Cardiac septum (tissue), 1 donor: ENCODE measurements around the gene CDK6. TPM values are rescaled to one million over a fixed set of nuclear protein-coding genes. Genes with fewer than 3 reads are reported as not detected.

Source experiments
- DNase-seq: peaks from one replicate; pipeline ENCODE4 v3.0.0-alpha.2; 2020; ENCODE audit warnings: low spot score
- intact Hi-C: fragments of 100-400 bp; cut with DNase I; formaldehyde crosslinking; loops from one replicate; pipeline ENCODE4 v1.14.0; 2022
- total RNA-seq: library from RNA; stranded (reverse); fragmentation: NEBNext Ultra II Directional; extraction: Animal tissue kit (Norgen Biotek cat#: 25700); gene quantifications from one replicate; pipeline ENCODE4 v1.2.1, GENCODE V29; 2021
- donor health status: DM: no; HTN: no; CAD: no.

CDK6 gene
- total RNA-seq, 1 donor from 2014 or later = 12.4 TPM

- no peak for DNase-seq
- intact Hi-C loops = no loop called here
These were observed 237.9 kb downstream of the CDK6 start for GRCh38 chr7:92598310-92598981.

GRCh38 chr7:92595281-92595680, 241.1 kb downstream of the CDK6 start:
- intact Hi-C loops = no loop called here
- DNase-seq = no peak

- DNase-seq = no peak
- intact Hi-C loops = no loop called here
These were observed 241.6 kb downstream of the CDK6 start for GRCh38 chr7:92594746-92595145.

GRCh38 chr7:92590711-92591310, 245.6 kb downstream of the CDK6 start:
- no peak for DNase-seq
- intact Hi-C loops = loop anchor here (1.0 kb wide), 1 partner anchor 63 kb away; the partner anchor contains the start of genes PEX1 and RBM48

- intact Hi-C loops = no loop called here
These were observed 247.3 kb downstream of the CDK6 start for GRCh38 chr7:92589056-92589455.

GRCh38 chr7:92588561-92588960, 247.8 kb downstream of the CDK6 start:
- intact Hi-C loops = no loop called here
- no peak for DNase-seq

More at GRCh38 chr7:92589056-92589455, 247.3 kb downstream of the CDK6 start:
- DNase-seq = no peak

- DNase-seq = no peak
- intact Hi-C loops = no loop called here
These were observed 249.5 kb downstream of the CDK6 start for GRCh38 chr7:92586841-92587240.

- no peak for DNase-seq
- intact Hi-C loops = no loop called here
These were observed 250.0 kb downstream of the CDK6 start for GRCh38 chr7:92586403-92586802.

GRCh38 chr7:92584953-92585352, 251.4 kb downstream of the CDK6 start:
- DNase-seq = no peak
- intact Hi-C loops = no loop called here

- intact Hi-C loops = no loop called here
These were observed 253.4 kb downstream of the CDK6 start for GRCh38 chr7:92582948-92583347.

GRCh38 chr7:92576296-92576695, 260.1 kb downstream of the CDK6 start:
- intact Hi-C loops = no loop called here
- no peak for DNase-seq

More at GRCh38 chr7:92582948-92583347, 253.4 kb downstream of the CDK6 start:
- no peak for DNase-seq

- DNase-seq = no peak
- intact Hi-C loops = no loop called here
These were observed 267.2 kb downstream of the CDK6 start for GRCh38 chr7:92569137-92569536.

- intact Hi-C loops = no loop called here
- no peak for DNase-seq
These were observed 268.9 kb downstream of the CDK6 start for GRCh38 chr7:92567460-92567859.

GRCh38 chr7:92563345-92563744, 273.0 kb downstream of the CDK6 start:
- no peak for DNase-seq
- intact Hi-C loops = no loop called here

GRCh38 chr7:92560602-92561001, 275.8 kb downstream of the CDK6 start:
- no peak for DNase-seq
- intact Hi-C loops = no loop called here

GRCh38 chr7:92557808-92558362, 278.5 kb downstream of the CDK6 start:
- intact Hi-C loops = no loop called here
- no peak for DNase-seq

GRCh38 chr7:92557249-92557648, 279.1 kb downstream of the CDK6 start:
- intact Hi-C loops = no loop called here
- no peak for DNase-seq
